DMS 273 (cell line): Measurements from ENCODE around the gene PTPRT.
A peak's percentile ranks its signal among the peaks of the same experiment; 100 is the strongest.

Experiments
- DNase-seq: peaks from one replicate; lab custom pipeline; 2025; ENCODE audit not compliant: unreplicated experiment; lab: John Stamatoyannopoulos, UW

The PTPRT gene

DNA sequence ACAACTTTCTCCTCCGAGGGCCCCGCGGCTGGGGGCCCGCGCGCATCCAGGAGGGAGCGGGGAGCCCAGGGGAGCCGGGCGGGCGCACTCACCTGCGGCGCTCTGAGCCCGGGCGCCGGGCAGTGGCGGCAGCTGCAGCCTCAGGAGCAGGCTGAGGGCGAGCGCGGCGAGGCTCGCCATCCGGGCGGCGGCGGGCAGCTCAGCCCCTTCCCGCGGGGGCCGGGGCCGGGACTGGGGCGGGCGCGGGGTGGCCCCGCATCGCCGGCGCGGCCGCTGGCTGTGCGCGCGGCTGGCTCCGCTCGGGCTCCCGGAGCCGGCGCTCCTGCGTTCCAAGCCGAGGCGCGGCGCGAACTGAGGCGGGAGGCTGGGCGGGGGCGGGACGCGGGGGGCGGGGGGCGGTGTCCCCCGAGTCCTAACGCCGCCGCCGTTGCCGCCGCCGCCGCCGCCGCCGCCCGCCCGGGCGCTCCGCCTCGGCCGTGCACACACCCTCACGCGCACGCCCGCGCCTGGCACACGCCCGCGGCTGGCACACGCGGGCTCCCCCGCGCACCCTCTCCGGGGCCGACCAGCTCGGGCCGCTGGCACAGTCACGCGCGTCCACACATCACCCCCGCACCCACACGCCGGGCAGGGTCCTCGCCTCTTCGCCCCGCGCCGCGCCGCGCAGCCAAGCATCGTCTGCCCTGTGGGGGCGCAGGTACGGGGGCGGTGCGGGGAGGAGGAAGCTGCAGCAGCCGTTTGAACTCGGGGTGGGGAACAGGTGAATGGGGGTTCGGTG, at the start of gene PTPRT:
TSS of gene PTPRT (minus strand) at position 353 of the 778 bp plus-strand sequence. CDS start at position 180, 173 bp downstream.
- DNase-seq, result peak; percentile 35

DNA sequence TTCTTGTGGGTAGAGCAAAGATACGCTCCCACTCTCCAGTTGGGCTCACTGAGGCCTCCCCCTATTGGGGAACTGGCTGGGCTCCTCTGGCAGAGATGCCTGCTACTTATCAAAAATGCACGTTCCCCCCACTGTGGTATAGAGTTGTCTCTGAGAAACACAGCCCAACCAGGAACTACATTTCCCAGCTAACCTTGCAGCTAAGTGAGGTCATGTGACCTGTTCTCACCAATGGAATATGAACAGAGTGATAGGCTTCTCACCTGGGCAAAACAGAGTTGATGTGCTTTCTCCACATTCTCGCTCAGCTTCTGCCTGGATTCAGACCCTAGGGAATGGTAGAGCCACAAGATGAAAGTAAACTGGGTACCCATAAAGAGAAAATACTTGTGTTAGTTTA, 49.1 kb upstream of the PTPRT start:
- peak; percentile 5 for DNase-seq

DNA sequence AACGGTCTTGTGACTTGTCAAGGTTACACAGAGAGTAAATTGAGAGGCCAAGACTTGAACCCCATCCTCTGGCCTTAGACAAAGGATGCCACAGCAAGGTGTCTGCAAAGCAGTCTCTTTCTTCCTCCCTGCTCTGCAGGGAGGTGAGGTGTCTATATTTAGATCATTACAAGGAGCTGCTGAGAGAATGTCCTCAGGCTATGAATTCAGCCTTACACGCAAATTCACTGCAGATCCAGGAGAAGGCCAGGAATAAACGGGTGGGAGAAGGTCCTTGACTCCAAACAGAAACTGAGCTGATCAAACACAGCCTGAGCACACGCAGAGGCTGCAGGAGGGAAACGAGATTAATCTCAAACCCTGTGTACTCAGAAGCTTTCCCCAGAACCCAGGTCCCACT, 48.6 kb upstream of the PTPRT start:
- no peak for DNase-seq

DNA sequence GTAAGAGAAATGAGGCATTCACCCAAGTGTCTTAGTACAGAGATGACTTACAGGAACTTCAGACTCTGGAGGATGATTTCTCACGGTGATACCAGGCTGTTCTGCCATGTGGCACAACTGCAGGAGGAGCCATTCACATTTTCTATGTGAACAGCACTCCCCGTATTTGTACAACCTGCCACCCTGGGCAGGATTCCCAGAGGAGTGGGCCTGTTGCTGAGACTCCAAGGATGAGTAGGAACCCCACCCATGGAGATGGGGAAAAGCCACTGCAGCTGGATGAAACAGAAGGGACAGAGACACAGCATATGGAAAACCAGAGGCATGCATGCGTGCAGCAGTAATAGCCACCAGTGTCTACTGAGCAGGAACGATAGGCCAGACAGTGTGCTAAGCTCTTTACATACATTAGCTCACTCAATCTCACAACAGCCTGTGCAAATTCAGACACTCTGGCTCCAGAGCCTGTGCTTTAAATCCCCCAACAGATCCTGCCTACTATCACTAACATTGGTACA, 48.0 kb upstream of the PTPRT start:
- no peak for DNase-seq

DNA sequence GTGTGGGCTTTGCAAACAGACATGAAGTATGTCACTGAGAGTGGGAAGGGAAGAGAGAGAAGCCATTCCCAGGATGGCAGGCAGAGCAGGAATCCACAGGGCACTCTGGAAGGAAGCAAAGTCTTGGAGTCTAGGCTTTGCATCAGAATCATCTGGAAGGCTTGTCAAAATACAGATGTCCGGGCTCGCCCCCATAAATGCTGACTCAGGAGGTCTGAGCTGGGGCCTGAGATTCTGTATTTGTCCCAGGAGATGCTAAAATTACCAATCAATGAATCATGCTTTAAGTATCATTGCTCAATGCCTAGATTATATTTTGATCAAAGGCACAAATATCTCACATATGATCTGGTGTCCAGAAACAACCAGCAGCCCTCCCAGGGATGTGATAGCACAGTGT, 46.3 kb upstream of the PTPRT start:
- no peak for DNase-seq

DNA sequence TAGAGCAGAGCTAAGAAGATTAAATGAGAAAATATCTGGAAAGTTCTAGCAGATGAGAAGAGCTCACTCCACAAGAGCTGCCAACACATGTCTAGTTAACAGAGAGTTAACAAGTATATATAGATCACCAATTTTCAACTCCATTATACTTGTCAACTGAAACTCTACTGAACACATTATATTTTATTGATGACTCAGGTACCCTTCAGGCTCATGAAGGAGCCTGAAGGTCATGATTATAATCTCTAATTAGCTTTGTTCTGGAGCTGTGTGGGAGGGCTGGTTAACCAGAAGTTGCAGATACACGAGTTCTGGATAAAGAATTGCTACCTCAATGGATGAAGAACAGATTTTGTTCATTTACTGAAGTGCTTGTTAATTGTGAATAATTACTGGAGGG, 42.1 kb upstream of the PTPRT start:
- no peak for DNase-seq

DNA sequence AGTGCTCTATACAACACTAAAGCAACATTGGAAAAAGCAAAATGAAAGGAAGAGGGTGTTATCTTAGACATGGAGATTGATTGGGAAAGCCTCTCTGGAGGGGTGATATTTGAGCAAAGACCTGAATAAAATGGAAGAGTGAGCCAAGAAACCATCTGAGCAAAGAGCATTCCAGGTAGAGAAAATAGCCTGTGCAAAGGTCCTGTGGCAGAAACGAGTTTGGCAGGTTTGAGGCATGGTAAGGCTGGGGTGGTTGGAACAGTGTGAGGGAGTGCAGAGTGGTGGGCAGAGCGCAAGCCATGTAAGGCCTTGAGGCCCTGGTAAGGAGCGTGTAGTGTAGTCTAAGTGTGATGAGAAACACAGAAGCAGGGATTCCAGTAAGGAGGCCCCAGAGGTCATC, 40.0 kb upstream of the PTPRT start:
- no peak for DNase-seq

DNA sequence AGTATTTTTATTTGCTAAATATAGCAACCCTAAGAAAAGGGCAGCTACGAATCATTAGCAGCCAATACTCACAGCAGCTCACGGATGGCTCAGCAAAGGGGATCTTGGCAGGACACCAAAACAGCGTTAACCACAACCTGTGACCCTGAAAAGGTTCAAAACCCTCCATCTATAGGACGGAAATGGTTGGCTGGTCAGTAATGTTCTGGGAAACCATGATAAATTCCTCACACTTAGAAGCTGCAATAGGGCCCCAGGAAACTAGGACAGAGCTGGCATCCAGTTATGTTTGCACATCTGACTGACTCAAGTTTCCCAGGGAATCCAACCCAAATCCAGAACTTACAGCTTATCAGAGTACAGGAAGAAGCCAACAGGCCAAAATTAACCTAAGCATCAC, 30.9 kb upstream of the PTPRT start:
- DNase-seq, result no peak

DNA sequence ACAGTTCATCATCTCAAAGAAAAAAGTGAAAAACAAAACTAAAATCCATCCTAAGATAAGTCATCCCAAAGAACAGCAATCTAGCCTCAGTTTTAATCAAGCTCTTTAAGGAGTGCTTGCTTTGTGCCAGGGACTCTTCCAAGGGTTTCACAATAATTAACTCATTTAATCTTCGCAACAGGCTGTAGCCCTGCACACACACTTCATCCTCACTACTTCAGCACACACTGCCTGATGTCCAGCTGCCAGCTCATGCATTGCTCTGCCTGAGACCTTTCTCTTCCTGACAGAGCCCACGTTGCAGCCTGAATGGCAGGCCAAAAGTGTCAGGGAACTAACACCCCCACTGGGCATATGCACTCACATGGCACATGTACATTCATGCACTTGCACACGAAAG, 21.2 kb upstream of the PTPRT start:
- no peak for DNase-seq

DNA sequence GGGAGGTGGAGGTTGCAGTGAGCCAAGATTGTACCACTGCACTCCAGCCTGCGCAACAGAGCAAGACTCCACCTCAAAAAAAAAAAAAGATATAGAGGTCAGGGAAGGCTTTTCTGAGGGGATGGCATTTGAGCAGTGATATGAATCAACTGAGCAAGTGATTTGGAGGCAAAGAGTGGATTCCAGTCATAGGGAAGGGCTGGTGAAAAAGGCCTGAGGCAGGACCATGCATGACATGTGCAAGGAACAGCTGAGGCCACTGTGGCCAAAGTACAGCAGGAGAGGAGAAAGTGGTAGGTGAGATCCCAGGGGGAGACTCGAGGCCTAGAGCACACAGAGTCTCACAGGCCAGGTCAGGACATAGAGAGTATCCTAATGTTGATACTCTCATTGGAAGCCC, 20.1 kb upstream of the PTPRT start:
- DNase-seq, result no peak

DNA sequence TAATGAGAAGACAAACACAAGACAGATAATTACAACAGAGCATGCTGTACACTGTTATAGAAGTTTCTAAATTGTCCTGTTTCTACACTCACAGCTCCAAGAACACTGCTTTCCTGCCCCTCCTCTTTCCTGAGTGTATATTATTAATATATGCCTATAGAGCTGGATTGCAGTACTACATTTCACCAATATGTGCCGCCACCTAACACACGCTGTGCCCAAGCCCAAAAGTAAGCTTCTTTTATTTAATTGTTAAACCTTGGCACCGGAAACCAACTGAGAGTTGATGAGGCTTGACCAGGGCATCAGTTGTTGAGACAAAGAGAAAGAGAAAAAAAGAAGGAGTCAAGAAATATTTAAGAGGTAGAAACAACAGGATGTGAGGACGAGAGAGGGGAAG, 16.0 kb upstream of the PTPRT start:
- no peak for DNase-seq

DNA sequence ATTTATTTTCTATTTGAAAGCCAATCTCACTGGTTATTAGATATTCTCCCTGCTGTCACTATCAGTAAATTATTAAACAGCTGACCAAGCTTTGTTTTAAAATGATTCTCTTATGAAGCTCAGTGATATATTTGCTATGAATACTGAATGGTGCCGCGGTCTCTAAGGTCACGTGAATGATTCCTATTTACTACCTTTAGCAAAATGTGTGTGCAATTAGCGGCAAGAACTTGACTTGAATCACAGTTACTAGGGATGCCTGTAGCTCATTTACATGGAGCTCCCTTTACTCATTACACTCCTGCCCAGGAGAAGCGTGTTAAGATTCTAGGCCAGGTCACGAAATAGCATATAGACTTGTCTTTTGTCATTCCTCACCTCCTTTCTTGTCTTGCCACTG, 12.4 kb upstream of the PTPRT start:
- DNase-seq, result no peak

DNA sequence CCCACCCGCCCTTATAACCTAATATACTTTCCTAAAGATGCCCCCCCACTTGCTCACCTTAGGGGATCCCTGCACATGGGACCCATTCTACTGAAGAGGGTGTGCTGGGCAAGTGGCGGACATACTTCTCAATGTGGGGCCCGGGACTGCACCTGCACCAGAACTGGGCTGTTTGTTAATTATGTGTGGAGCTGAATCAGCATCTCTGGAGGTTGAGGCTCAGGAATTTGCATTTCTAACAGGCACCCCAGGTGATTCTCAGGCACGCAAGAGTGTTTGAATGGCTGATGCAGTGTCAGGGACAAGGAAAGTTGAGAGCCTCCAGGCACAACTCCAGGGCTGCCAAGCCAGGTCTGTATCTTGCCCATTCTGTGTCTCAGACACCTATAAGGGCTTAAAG, 8.9 kb upstream of the PTPRT start:
- DNase-seq, result no peak

DNA sequence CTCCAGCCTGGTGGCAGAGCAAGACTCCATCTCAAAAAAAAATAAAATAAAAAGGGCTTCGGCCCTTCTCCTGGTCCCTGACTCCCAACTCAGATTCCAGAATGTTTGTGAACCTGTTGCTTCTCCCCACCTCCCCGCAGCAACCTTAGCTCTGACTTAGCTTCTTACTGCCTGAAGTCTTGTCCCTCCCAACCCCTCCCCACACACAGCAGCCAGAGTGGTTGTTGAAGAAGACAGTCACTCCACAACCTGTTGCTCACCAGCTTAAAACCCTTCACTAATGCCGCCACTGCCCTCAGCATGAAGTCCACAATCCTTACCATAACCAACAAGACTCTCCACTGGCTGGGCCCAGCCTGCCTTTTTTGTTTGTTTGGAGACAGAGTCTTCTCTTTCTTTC, 6.5 kb upstream of the PTPRT start:
- DNase-seq, result no peak

DNA sequence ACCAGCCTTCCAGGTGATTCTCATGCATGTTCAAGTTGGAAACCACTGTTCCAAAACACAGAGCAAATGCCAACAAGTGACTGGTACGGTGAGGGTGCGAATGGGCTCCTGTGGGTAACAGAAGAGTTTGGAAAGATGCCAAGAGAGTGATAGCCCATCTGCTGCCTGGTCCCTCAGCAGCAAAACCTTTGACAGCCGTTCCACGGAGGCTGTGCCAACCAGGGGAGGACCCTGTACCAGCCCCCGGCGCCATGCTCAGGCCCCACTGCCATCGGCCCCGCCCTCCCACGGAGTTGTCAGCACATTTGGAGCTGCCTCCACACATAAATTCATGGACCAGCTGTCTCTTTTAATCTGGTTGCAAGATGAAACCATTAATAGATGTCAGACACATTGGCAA, 4.4 kb upstream of the PTPRT start:
- peak; percentile 54 for DNase-seq

DNA sequence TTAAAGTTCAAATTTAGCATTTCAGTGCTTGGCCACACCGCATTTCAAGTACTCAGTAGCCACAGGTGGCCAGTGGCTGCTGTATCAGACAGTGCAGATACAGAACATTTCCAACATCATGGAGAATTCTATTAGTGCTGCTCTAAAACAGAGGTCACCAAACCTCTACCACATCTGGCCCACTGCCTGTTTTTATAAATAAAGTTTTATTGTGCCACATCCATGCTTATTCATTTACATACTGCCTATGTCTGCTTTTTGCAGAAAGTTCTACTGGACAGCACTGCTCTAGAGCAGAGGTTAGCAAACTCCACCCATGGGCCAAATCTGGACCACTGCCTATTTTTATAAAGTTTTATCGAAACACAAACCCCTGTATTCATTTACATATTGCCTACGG, 3.7 kb upstream of the PTPRT start:
- no peak for DNase-seq

DNA sequence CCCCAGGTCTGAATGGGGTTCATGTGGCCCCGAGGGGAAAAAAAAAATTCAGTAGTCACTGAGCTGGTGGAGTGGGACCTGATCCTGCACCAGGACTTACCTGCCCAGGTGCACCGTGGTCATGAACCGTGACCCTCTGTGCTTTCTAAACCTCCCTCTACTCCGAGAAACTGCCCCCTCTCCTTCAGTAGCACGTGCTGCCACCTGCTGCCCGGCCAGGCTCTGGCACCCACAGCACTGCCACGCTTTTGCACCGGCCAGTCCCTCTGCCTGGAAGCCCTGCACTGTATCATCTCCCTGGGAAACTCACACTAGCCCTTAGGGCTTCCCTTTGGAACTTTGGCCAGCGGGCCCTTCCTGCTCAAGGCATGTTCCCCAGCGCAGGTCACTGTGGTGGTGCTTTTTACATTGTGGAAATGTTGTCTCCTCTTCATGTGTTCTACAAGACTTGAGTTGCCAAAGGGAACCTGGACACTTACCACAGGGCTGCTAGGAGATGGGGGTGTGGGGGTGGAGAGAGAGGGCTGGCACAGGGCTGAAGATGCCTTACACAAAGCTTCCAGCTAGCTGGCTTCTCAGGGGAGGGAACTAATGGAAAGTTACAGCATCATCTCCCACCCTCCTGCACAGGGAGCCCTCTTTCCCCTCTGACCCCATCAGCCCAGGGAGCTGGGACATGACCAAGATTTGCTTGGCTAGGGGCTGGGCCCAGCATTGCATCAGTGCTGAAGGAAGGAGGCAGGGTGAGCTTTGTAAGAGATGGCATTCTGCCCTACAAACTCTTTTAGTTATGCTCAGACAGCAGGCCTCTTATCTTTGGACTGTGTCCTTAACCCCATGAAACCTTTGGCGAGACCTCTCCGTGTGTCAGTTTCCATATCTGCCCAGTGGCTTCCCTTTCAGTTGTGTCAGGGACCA, 2.5 kb upstream of the PTPRT start:
- peak; percentile 61 for DNase-seq

DNA sequence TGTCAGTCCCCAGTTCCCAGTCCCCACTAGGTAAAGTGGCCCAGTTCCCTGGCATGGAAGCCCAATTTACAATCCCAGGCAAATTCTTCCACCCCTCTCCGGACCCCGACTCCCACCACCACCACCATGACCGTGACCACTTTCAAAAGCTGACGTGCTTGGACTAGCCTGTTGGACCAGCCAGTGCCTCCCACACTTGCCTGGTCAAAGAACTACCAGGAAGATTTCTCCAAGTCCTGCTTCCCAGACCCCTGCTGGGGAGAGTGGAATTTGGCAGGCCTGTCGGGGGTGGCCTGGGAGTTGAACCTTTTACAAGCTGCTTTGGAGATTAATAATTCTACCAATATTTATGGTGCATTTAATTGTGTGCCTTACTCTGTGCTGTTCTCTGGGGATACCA, 1.4 kb upstream of the PTPRT start:
- no peak for DNase-seq

DNA sequence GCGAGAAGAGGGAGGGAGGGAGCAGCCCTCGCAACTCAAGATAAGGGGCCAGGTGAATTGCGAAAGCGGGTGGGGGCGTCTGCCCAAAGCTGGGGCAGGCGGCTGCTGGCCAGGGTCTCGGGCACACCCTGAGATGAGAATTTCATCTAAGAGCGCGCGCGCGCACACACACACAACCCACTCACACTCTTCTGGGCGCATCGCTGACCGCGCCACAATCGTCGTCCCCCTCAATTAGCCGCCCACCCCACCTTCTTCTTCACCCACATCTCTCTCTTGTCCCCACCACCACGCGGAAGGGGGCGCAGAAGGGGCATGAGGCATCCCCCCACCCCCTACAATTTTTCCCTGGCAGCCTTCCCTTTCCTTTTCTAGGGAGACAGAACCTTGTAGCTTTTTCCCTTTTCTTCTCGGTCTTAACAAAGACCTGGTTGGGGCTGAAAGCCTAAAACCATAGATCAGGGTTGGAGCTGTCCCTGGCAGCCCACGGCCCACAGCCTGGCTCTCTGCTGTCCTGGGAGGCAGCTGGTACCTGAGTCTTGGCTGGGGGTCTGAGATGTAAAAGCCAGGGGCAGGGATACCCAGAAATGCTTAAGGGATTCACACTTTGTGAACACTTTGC, 737 bp upstream of the PTPRT start:
- peak; percentile 31 for DNase-seq

DNA sequence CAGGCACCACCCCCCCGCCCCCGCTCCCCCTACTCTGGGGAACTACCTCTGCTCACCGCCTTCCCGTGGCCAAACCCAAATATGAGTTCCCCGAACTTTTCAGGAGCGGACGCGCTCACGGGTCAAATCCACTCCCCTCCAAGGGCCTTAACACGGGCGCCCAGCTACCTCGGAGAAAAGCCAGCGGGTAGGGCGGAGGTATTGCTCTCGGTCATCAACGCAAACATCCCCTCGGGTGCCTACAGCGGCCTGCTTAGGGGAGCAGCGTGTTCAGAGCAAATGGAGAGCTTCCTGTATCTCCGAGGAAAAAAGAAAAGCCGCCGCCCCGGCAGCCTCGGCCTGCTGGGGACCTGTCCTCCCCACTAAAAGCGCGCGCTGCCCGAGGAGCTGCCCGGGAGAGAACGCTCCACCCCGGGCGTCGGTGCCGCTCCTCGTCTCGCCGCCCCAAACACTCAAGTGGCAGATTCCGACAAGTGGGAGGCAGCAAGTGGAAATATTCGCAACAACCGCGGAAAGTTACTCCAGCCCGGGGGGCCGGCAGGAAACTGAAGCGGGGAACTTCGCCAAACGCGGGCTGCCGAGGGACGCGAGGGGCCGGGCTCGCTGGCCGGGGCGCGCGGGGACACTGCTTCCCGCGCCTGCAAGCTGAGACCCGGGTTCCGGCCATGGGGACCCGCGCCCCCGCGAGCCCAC, 699 bp downstream of the PTPRT start:
- DNase-seq, result peak; percentile 33

DNA sequence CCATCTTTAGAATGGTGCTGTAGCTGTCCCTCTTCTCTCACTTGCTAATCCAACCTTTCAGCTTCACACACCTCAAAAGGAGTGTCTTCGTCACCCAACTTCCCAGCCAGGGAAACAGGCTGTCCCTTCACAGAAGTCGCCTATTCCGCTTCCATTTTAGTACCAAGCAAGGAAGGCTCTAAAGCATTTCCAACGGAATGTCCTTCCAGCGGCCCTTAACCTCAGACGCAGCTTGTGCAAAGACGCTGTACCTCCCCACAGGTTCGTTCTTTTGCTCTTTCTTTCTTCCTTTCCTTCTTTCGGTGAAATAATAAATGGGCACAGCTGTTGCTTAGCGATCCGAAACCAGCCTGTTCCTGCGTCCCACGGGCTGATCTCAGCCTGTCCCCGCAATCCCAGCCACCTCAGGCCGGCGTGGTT, 1.5 kb downstream of the PTPRT start:
- peak; percentile 30 for DNase-seq
